H1 (cell line): ENCODE data around the gene RGS8. TPM values are rescaled to one million over a fixed set of nuclear protein-coding genes. Genes with fewer than 3 reads are reported as not detected.

Source experiments
- CTCF ChIA-PET: fragments of 300-600 bp; sonication (Branson Sonifier 250); formaldehyde crosslinking; loops from one replicate; lab custom pipeline; 2021; ENCODE audit not compliant: partially characterized antibody; lab: Charles Lee
- POLR2A ChIA-PET: fragments of 300-600 bp; sonication (Branson Sonifier 250); formaldehyde crosslinking; loops from one replicate; lab custom pipeline; 2021; ENCODE audit warnings: inconsistent platforms; ENCODE audit not compliant: partially characterized antibody; lab: Charles Lee
- DNase-seq, 2 experiments: peaks; one replicate each; pipeline versions ENCODE4 v3.0.0 to v3.0.0-alpha.2; 2010 to 2022; ENCODE audit warnings: low spot score in 2 of 2, low read depth in 1 of 2, mixed read lengths in 1 of 2
- FAIRE-seq: peaks from 2 replicates; lab custom pipeline; 2011; peaks lifted over from hg19 to GRCh38; lab: Jason Lieb, UNC
- H2AFZ ChIP-seq: 2 replicates; pipeline ENCODE4 v1.8.1; 2012; ENCODE audit warnings: low read length, inconsistent platforms
- H2AK5ac ChIP-seq: 2 replicates; pipeline ENCODE4 v1.6.1; 2013; ENCODE audit warnings: low read depth, low read length
- H2BK120ac ChIP-seq: replicated peaks from 2 replicates; pipeline ENCODE3; 2013; ENCODE audit warnings: low read depth, low read length, inconsistent platforms
- H2BK12ac ChIP-seq: 2 replicates; pipeline ENCODE4 v1.6.1; 2013; ENCODE audit warnings: low read depth, low read length
- H2BK15ac ChIP-seq: 2 replicates; pipeline ENCODE4 v1.6.1; 2013; ENCODE audit warnings: low read length
- H2BK20ac ChIP-seq: 2 replicates; pipeline ENCODE4 v1.6.1; 2013; ENCODE audit warnings: low read length
- H2BK5ac ChIP-seq: 2 replicates; pipeline ENCODE4 v1.6.1; 2013; ENCODE audit warnings: low read depth, low read length
- H3K14ac ChIP-seq: 2 replicates; pipeline ENCODE4 v1.6.1; 2013; ENCODE audit warnings: inconsistent platforms; ENCODE audit not compliant: insufficient read length
- H3K18ac ChIP-seq: 2 replicates; pipeline ENCODE4 v1.6.1; 2013; ENCODE audit warnings: low read length; ENCODE audit errors: extremely low read depth
- H3K23ac ChIP-seq: 2 replicates; pipeline ENCODE4 v1.6.1; 2013; ENCODE audit warnings: inconsistent platforms; ENCODE audit not compliant: insufficient read length
- H3K23me2 ChIP-seq: 2 replicates; pipeline ENCODE4 v1.6.1; 2013; ENCODE audit warnings: low read depth, low read length
- H3K27ac ChIP-seq: 2 replicates; pipeline ENCODE4 v1.6.1; 2011; ENCODE audit warnings: low read depth, low read length, inconsistent platforms
- H3K27me3 ChIP-seq, 4 experiments: replicated peaks in 1 of 4; 1 replicate in 1 of 4; 2 replicates in 3 of 4; pipeline versions ENCODE4 v1.6.1 to v1.8.1; 2011 to 2013; ENCODE audit warnings: low read length in 3 of 4, mild to moderate bottlenecking in 3 of 4, inconsistent platforms in 2 of 4, mixed read lengths in 2 of 4, moderate library complexity in 1 of 4; ENCODE audit not compliant: control insufficient read depth in 3 of 4, insufficient read depth in 3 of 4; ENCODE audit errors: extremely low read depth in 1 of 4
- H3K36me3 ChIP-seq, 4 experiments: 2 replicates each; pipeline versions ENCODE4 v1.6.1 to v1.8.1; 2011 to 2013; ENCODE audit warnings: mild to moderate bottlenecking in 4 of 4, low read length in 3 of 4, moderate library complexity in 2 of 4, control low read depth in 1 of 4, inconsistent platforms in 1 of 4; ENCODE audit not compliant: insufficient read depth in 4 of 4, control insufficient read depth in 2 of 4
- H3K4ac ChIP-seq: replicated peaks from 2 replicates; pipeline ENCODE3; 2013; ENCODE audit warnings: low read length, low read depth, mixed read lengths, inconsistent platforms; ENCODE audit not compliant: insufficient read length
- H3K4me1 ChIP-seq, 4 experiments: replicated peaks in 1 of 4; 1 replicate in 1 of 4; 2 replicates in 3 of 4; pipeline versions ENCODE4 v1.6.1 to v1.8.1; 2011 to 2013; ENCODE audit warnings: low read length in 3 of 4, inconsistent platforms in 2 of 4, mixed read lengths in 1 of 4; ENCODE audit not compliant: insufficient read depth in 4 of 4, control insufficient read depth in 3 of 4
- H3K4me2 ChIP-seq, 2 experiments: 2 replicates each; pipeline versions ENCODE4 v1.6.1 to v1.8.1; 2011 to 2013; ENCODE audit warnings: low read depth in 2 of 2, low read length in 2 of 2, control low read depth in 1 of 2, inconsistent platforms in 1 of 2, mild to moderate bottlenecking in 1 of 2; ENCODE audit not compliant: insufficient read depth in 1 of 2
- H3K4me3 ChIP-seq, 4 experiments: fragments of 200-600, 300-600 bp in 1 of 4; sonication (generic), shearing (Covaris generic), sonication (Bioruptor Twin) in 1 of 4; 2 replicates each; pipeline versions ENCODE4 v1.5.1 to v1.8.1; 2011 to 2016; ENCODE audit warnings: low read length in 4 of 4, low read depth in 3 of 4, control low read depth in 2 of 4, inconsistent platforms in 2 of 4, mild to moderate bottlenecking in 2 of 4, mixed read lengths in 1 of 4, moderate library complexity in 1 of 4; ENCODE audit not compliant: insufficient read depth in 2 of 4; ENCODE audit errors: extremely low read depth in 1 of 4
- H3K56ac ChIP-seq: replicated peaks from 2 replicates; pipeline ENCODE3; 2013; ENCODE audit warnings: low read depth, mild to moderate bottlenecking, mixed read lengths, low read length, inconsistent platforms; ENCODE audit not compliant: insufficient read length
- H3K79me1 ChIP-seq: 2 replicates; pipeline ENCODE4 v1.6.1; 2013; ENCODE audit warnings: low read depth, low read length, control low read depth
- H3K79me2 ChIP-seq, 2 experiments: 2 replicates each; pipeline versions ENCODE4 v1.6.1 to v1.8.1; 2012 to 2013; ENCODE audit warnings: low read length in 2 of 2, mild to moderate bottlenecking in 2 of 2, inconsistent platforms in 1 of 2; ENCODE audit not compliant: insufficient read depth in 2 of 2, control insufficient read depth in 1 of 2
- H3K9ac ChIP-seq, 4 experiments: replicated peaks in 1 of 4; 1 replicate in 1 of 4; 2 replicates in 3 of 4; pipeline versions ENCODE4 v1.6.1 to v1.8.1; 2011 to 2013; ENCODE audit warnings: low read depth in 3 of 4, low read length in 3 of 4, control low read depth in 2 of 4, mild to moderate bottlenecking in 2 of 4, moderate library complexity in 2 of 4, inconsistent platforms in 1 of 4; ENCODE audit errors: extremely low read depth in 1 of 4
- H3K9me3 ChIP-seq, 2 experiments: 2 replicates each; pipeline versions ENCODE4 v1.6.1 to v1.8.1; 2012 to 2013; ENCODE audit warnings: mild to moderate bottlenecking in 2 of 2, moderate library complexity in 2 of 2, control low read depth in 1 of 2, inconsistent platforms in 1 of 2, low read depth in 1 of 2, low read length in 1 of 2, mixed read lengths in 1 of 2; ENCODE audit not compliant: insufficient read depth in 2 of 2
- H4K20me1 ChIP-seq, 2 experiments: replicated peaks in 1 of 2; 2 replicates each; pipeline versions ENCODE3 to v1.8.1; 2011 to 2013; ENCODE audit warnings: inconsistent platforms in 2 of 2, low read length in 2 of 2, mild to moderate bottlenecking in 1 of 2; ENCODE audit not compliant: insufficient read depth in 2 of 2, control insufficient read depth in 1 of 2
- H4K5ac ChIP-seq: 2 replicates; pipeline ENCODE4 v1.6.1; 2013; ENCODE audit warnings: low read length, low read depth, mixed read lengths, inconsistent platforms; ENCODE audit not compliant: insufficient read length
- H4K8ac ChIP-seq: 2 replicates; pipeline ENCODE4 v1.8.0; 2013; ENCODE audit warnings: mild to moderate bottlenecking, moderate library complexity, low read length, inconsistent platforms; ENCODE audit not compliant: insufficient read depth; ENCODE audit errors: extremely low read depth
- H4K91ac ChIP-seq: replicated peaks from 2 replicates; pipeline ENCODE3; 2013; ENCODE audit warnings: low read length, mixed read lengths, inconsistent platforms; ENCODE audit not compliant: insufficient read length
- ATF2 ChIP-seq: IDR thresholded peaks from 2 replicates; pipeline ENCODE4 v1.6.1; 2012; ENCODE audit warnings: low read length, inconsistent platforms
- RXRA ChIP-seq: IDR thresholded peaks from 2 replicates; pipeline ENCODE4 v1.6.1; 2011; ENCODE audit warnings: low read depth, mild to moderate bottlenecking, low read length, moderate library complexity; ENCODE audit not compliant: insufficient read depth
- SRF ChIP-seq: IDR thresholded peaks from 2 replicates; pipeline ENCODE4 v1.6.1; 2011; ENCODE audit warnings: mild to moderate bottlenecking, low read depth, low read length, moderate library complexity
- SUZ12 ChIP-seq: fragments of 200-600 bp; sonication (generic); IDR thresholded peaks from 2 replicates; pipeline ENCODE4 v1.6.1; 2012; ENCODE audit warnings: mild to moderate bottlenecking, inconsistent platforms, low read length, moderate library complexity, mixed read lengths
- TBP ChIP-seq: IDR thresholded peaks from 2 replicates; pipeline ENCODE4 v1.6.1; 2011; ENCODE audit warnings: low read depth, low read length, improper control_type of control experiment
- USF2 ChIP-seq: IDR thresholded peaks from 2 replicates; pipeline ENCODE4 v1.6.1; 2011; ENCODE audit warnings: low read length, improper control_type of control experiment
- WGBS, 2 experiments: shearing (Covaris generic) in 1 of 2; methylation state at CpG; one replicate each; pipeline versions ENCODE4 v1.1.6 to v1.1.7; 2013 to 2015; ENCODE audit warnings: low lambda C conversion rate in 2 of 2, mixed read lengths in 2 of 2, inconsistent platforms in 1 of 2, low coverage in 1 of 2, missing lambda C conversion rate in 1 of 2; ENCODE audit not compliant: insufficient replicate concordance in 2 of 2, insufficient coverage in 1 of 2, insufficient read length in 1 of 2; ENCODE audit errors: extremely low coverage in 1 of 2, missing lambda C conversion rate in 1 of 2; 5-methylcytosine and 5-hydroxymethylcytosine counted together
- polyA plus RNA-seq, 7 experiments: library from polyadenylated mRNA; depleted of rRNA in 3 of 7; stranded (reverse) in 5 of 7; unstranded in 2 of 7; fragments of >200 nt in 5 of 7; fragments of 200-250 nt in 2 of 7; gene quantifications; 1 replicate in 5 of 7; 2 replicates in 1 of 7; 4 replicates in 1 of 7; pipeline versions ENCODE4 v1.2.1 to v1.2.3, GENCODE V29; 2011 to 2013; ENCODE audit warnings: missing spikeins in 2 of 7, mixed read lengths in 2 of 7
- total RNA-seq: library from RNA; stranded (reverse); fragmentation: NEBNext Ultra II Directional; extraction: Animal tissue kit (Norgen Biotek cat#: 25700); gene quantifications from 2 replicates; pipeline ENCODE4 v1.2.1, GENCODE V29; 2021
- TF ChIP-seq, protein P1 (sequence below), 3 experiments: IDR thresholded peaks; 1 replicate in 2 of 3; 2 replicates in 1 of 3; pipeline versions ENCODE4 v1.5.1 to v1.6.1; 2011; ENCODE audit warnings: low read length in 3 of 3, mild to moderate bottlenecking in 3 of 3, inconsistent platforms in 2 of 3, low read depth in 1 of 3, moderate library complexity in 1 of 3; ENCODE audit not compliant: insufficient read depth in 1 of 3; ENCODE audit errors: control extremely low read depth in 1 of 3

RGS8 gene
- total and polyA plus RNA-seq, 2 of the 8 experiments (the other 6 are each of a cell fraction or from before 2014, with no cell fraction given) = 0.13 to 0.23 TPM

DNA sequence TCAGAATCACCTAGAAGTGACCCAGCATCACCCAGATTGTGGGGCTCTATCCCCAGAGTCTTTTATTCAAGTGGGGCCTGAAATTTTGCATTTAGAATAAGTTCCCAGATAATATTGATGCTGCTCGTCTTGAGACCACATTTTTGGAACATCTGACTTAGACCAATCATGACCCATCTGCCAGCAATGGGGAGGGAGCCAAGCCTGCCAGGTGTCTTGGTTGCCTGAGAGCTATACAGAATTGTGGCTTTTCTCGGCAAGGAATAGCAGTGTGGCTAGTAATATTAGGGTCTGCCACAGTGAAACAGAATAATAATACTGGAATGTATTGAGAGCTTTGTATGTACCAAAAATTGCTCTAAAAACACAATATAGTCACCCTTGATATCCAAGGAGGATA lies 31.1 kb upstream of the RGS8 start:
- peaks cover 0 to 3% (median 0%) of the 10 kb centered on the region in 4 experiments; a peak in 1 of 7 replicates for H3K4me1 ChIP-seq
- no peak overlapping the region for H4K5ac ChIP-seq
- DNase-seq (no peak), FAIRE-seq (no peak)
- H2BK5ac ChIP-seq = no peak overlapping the region
- no peak overlapping the region for H2AK5ac ChIP-seq
- H3K27ac ChIP-seq = no peak overlapping the region
- ChIA-PET POLR2A (no interaction called here), CTCF (no interaction called here)
- H3K36me3 ChIP-seq = no peaks in the 10 kb centered on the region
- no peaks in the 10 kb centered on the region for H3K79me1 ChIP-seq
- no peak overlapping the region for H2BK20ac ChIP-seq
- no peak overlapping the region for H2AFZ ChIP-seq
- no peaks in the 10 kb centered on the region for H3K79me2 ChIP-seq
- no peaks in the 10 kb centered on the region for H3K23me2 ChIP-seq
- 92% methylated on average over 2 of the region's 2 CpGs; no CpG with 5 or more reads in 1 of the 2 experiments for WGBS, 2 experiments
- no peak overlapping the region for H4K8ac ChIP-seq
- no peak overlapping the region for H3K4me3 ChIP-seq
- TF ChIP-seq USF2 = no peak
- TF ChIP-seq, protein P1, sequence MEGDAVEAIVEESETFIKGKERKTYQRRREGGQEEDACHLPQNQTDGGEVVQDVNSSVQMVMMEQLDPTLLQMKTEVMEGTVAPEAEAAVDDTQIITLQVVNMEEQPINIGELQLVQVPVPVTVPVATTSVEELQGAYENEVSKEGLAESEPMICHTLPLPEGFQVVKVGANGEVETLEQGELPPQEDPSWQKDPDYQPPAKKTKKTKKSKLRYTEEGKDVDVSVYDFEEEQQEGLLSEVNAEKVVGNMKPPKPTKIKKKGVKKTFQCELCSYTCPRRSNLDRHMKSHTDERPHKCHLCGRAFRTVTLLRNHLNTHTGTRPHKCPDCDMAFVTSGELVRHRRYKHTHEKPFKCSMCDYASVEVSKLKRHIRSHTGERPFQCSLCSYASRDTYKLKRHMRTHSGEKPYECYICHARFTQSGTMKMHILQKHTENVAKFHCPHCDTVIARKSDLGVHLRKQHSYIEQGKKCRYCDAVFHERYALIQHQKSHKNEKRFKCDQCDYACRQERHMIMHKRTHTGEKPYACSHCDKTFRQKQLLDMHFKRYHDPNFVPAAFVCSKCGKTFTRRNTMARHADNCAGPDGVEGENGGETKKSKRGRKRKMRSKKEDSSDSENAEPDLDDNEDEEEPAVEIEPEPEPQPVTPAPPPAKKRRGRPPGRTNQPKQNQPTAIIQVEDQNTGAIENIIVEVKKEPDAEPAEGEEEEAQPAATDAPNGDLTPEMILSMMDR (IDR thresholded peaks at IDR 0.05; ENCODE audit: control extremely low read depth in 1 of 3, insufficient read depth in 1 of 3, low read depth in 1 of 3, low read length in 3 of 3) = no peak
- no peak for TF ChIP-seq SUZ12
- TF ChIP-seq TBP = no peak
- no peak for TF ChIP-seq SRF
- no peak for TF ChIP-seq RXRA
- TF ChIP-seq ATF2 = no peak
- H2BK15ac ChIP-seq = no peak overlapping the region
- H3K9ac ChIP-seq = no peak overlapping the region
- H3K18ac ChIP-seq = no peak overlapping the region
- no peak overlapping the region for H2BK120ac ChIP-seq
- H3K4me2 ChIP-seq = no peak overlapping the region
- H3K56ac ChIP-seq = no peak overlapping the region
- H3K9me3 ChIP-seq = no peaks in the 10 kb centered on the region
- H3K4ac ChIP-seq = no peak overlapping the region
- H4K91ac ChIP-seq = no peak overlapping the region
- no peaks in the 10 kb centered on the region for H3K27me3 ChIP-seq
- H3K14ac ChIP-seq = no peak overlapping the region
- H2BK12ac ChIP-seq = no peak overlapping the region
- no peak overlapping the region for H3K23ac ChIP-seq
- no peaks in the 10 kb centered on the region for H4K20me1 ChIP-seq
